Fibroblast of lung (primary cell): Measurements from ENCODE around the gene AKAP7.

Experiments
- CTCF ChIP-seq, 2 donors: IDR thresholded peaks in 1 of 2; conservative IDR thresholded peaks in 1 of 2; 1 replicate in 1 of 2; 2 replicates in 1 of 2; pipeline ENCODE4 v1.5.1; 2011 to 2012; ENCODE audit warnings: low read length in 2 of 2, control low read depth in 1 of 2, inconsistent platforms in 1 of 2, low read depth in 1 of 2, mild to moderate bottlenecking in 1 of 2
- EZH2 ChIP-seq: IDR thresholded peaks from 2 replicates; pipeline ENCODE4 v1.5.1; 2012; ENCODE audit warnings: low read length, control low read depth, mild to moderate bottlenecking; ENCODE audit errors: missing control alignments

GRCh38 chr6:131226459-131227157 is 91.3 kb downstream of the AKAP7 start:
- TF ChIP-seq CTCF (conservative IDR thresholded peaks at IDR 0.05 in 1 of 2, IDR thresholded peaks at IDR 0.05 in 1 of 2; ENCODE audit: low read depth in 1 of 2, low read length in 2 of 2): no peak
- no peak for TF ChIP-seq EZH2
